ENCODE data around the gene HIF3A.

DNA sequence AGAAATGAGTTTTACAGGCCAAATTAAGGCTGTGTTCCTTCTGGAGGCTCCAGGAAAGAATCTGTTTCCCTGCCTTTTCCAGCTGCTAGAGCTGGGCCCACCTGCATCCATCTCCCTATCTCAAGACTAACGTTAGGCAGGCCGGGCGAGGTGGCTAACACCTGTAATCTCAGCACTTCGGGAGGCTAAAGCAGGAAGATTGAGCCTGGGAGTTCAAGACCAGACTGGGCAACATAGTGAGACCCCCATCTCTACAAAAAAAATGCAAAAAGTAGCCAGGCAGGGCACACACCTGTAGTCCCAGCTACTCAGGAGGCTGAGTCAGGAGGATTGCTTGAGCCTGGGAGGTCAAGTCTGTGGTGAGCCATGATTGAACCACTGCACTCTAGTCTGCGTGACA lies 14.6 kb downstream of the HIF3A start:
- TF ChIP-seq POLR2A (IDR thresholded peaks at IDR 0.05) = no peak
- TF ChIP-seq POLR2AphosphoS5 (IDR thresholded peaks at IDR 0.05) = no peak
- TF ChIP-seq, protein P1, sequence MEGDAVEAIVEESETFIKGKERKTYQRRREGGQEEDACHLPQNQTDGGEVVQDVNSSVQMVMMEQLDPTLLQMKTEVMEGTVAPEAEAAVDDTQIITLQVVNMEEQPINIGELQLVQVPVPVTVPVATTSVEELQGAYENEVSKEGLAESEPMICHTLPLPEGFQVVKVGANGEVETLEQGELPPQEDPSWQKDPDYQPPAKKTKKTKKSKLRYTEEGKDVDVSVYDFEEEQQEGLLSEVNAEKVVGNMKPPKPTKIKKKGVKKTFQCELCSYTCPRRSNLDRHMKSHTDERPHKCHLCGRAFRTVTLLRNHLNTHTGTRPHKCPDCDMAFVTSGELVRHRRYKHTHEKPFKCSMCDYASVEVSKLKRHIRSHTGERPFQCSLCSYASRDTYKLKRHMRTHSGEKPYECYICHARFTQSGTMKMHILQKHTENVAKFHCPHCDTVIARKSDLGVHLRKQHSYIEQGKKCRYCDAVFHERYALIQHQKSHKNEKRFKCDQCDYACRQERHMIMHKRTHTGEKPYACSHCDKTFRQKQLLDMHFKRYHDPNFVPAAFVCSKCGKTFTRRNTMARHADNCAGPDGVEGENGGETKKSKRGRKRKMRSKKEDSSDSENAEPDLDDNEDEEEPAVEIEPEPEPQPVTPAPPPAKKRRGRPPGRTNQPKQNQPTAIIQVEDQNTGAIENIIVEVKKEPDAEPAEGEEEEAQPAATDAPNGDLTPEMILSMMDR (IDR thresholded peaks at IDR 0.05) = no peak
